ENCODE results near the gene CSPG5.

- TF ChIP-seq CTCF (IDR thresholded peaks at IDR 0.05; ENCODE audit: insufficient read depth, low read length) (no peak), POLR2AphosphoS5 (IDR thresholded peaks at IDR 0.05; ENCODE audit: low read depth) (no peak), REST (IDR thresholded peaks at IDR 0.05; ENCODE audit: insufficient replicate concordance, low read depth) (no peak), GABPA (IDR thresholded peaks at IDR 0.05; ENCODE audit: low read depth) (no peak), SPI1 (IDR thresholded peaks at IDR 0.05; ENCODE audit: borderline replicate concordance, low read depth) (no peak)
Measured at GRCh38 chr3:47580481-47580880, 1.8 kb upstream of the CSPG5 start.

Measured in HL-60 (cell line).